ENCODE measurements around the gene F11R.

GRCh38 chr1:161006563-161006962 lies 14.4 kb downstream of the F11R start:
- no peak for TF ChIP-seq POLR2A (IDR thresholded peaks at IDR 0.05; ENCODE audit: low read depth, low read length)
- TF ChIP-seq POLR2AphosphoS5 (IDR thresholded peaks at IDR 0.05; ENCODE audit: low read depth, low read length) = no peak
- no peak for TF ChIP-seq TAF1 (IDR thresholded peaks at IDR 0.05; ENCODE audit: borderline replicate concordance, low read depth, low read length)

Measured in GM12892 (cell line).